Measurements from ENCODE around the gene HYCC1.
"Not testable (repeated sequence)": the region's sequence is repeated elsewhere in the genome, so short reads cannot be mapped to it uniquely, and the experiment has no call there.

HYCC1 gene

DNA sequence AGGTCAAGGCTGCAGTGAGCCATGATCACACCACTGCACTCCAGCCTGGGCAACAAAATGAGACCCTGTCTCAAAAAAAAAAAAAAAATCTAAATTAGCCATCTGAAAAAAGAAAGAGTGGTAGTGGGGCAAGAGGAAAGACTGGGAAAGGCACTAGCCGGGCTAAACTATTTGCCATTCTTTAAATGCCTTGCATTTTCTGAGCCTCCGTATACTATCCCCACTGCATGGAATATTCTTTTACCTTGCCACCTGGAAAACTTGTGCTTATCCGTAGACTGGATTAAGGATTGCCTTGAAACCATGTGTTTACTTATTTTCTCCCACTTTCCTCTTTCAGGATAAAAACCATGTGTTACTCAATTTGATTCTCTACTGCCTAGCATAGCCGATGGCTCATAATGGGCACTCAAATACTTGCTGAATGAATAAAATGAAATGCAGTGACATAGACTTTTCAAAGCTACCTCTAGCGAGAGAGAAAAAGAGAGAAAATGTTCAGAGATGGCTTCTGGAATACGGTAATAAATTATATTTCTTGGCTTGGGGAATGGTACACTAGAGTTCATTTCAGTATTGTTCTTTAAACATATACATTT lies 30.6 kb downstream of the HYCC1 start:
- DNase-seq, result no peak

DNA sequence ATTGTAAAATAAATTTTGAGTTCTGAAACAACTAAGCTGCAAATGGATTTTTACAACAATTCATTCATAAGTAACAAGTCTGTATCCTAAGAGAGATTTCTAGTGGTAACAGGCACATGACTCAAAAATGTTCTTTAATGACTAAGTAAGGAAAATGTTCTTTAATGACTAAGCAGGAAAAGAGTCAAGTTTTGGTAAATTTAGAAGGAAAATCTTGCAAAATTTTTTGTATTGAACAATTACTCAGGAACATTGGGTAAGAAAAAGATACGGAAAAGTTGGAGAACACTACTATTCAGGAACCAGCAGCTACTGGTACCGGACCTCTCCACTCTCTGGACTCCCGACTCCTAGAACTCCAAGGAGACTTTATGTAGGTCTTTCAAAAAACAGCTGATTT lies 33.5 kb downstream of the HYCC1 start:
- DNase-seq, result no peak

DNA sequence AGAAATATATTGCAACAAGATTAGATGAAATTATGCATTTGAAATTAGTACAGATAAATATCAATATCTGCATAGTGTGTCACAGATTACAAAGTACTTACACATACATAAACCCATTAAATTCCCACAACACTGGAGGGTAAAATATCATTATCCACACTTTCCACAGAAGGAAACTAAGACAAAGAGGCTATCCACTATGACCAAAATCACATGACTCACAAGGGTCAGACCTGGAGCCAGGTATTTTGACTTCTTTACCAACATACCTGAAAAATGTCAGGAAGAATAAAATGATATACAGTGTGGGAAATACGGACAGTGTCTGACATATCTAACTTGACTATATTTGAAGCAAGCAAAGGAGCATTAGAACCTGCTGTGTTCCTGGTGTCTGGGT lies 34.1 kb downstream of the HYCC1 start:
- no peak for DNase-seq

DNA sequence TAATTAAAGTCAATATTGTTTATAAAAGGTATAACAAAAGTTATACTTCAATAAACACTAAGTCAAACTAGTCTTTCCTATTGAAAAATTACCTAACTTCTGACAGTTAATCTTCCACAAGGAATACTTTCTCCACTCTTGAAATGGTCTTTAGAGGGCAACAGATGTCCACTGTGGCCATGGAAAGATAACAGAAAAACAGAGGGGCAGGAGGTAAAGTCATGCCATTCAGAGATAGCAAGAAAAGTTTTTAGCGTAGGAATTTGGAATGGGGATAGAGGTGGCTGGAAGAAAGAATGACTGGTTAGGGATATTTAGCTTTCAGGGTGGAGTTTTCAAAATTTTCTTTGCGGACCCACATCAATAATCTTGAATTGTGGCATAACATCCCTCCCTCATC lies 34.7 kb downstream of the HYCC1 start:
- no peak for DNase-seq

DNA sequence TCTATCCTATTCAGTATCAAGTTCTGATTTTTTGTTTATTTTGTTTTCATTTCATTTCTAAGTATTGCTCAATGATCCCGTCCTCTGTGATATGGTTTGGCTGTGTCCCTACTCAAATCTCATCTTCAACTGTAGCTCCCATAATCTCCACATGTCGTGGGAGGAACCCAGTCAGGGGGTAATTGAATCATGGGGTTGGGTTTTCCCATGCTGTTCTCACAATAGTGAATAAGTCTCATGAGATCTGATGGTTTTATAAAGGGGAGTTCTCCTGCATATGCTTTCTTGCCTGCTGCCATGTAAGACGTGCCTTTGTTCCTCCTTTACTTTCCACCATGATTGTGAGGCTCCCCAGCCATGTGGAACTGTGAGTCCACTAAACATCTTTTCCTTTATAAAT lies 39.3 kb downstream of the HYCC1 start:
- DNase-seq, result not testable (repeated sequence)

DNA sequence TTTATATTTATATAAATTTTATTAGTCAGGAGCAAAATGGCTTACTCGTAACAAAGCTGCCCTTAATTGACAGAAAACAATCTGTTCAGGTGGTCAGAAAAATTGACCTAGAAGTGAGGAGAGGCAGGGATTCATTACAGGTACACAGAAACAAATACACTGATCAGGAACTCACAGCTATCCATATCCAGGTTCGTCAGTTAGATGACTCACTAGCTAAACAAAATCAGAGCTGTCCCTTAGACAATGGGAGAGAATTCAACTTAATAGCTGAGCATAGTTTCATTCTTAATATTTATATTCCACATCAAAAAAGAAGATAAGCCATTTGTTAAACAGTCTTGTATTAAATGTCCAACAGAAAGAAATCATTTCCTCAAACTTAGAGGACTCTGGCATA lies 41.7 kb downstream of the HYCC1 start:
- no peak for DNase-seq

DNA sequence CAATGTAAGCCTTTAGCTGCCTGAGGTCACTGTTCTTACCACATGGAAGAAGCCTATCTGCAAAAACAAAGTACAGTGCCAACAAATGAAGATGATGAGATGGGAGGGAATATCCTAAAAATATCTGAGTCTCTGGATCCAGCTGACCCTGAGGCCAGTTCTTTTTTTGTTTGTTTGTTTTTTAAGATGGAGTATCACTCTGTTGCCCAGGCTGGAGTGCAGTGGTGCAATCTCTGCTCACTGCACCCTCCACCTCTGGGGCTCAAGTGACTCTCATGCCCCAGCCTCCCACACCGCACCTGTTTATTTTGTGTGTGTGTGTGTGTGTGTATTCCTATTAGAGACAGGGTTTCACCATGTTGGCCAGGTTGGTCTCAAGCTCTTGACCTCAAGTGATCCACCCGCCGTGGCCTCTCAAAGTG lies 44.9 kb downstream of the HYCC1 start:
- DNase-seq, result no peak

All from activated CD4-positive, alpha-beta T cell treated with anti-CD3 and anti-CD28 coated beads for 48 hours (primary cell).